Ovary (tissue), 9 donors: Measurements from ENCODE around the gene YBX1. TPM values are rescaled to one million over a fixed set of nuclear protein-coding genes. Genes with fewer than 3 reads are reported as not detected.

Experiments
- DNase-seq, 5 donors: peaks; one replicate each; pipeline ENCODE4 v3.0.0-alpha.2; 2019 to 2020
- H3K27ac ChIP-seq, 2 donors: fragments of 200-600 bp; one replicate each; pipeline versions ENCODE4 v1.5.1 to v1.8.0; 2019 to 2022
- H3K27me3 ChIP-seq: fragments of 200-600 bp; one replicate; pipeline ENCODE4 v1.8.0; 2022
- H3K36me3 ChIP-seq: fragments of 200-600 bp; sonication (generic); one replicate; pipeline ENCODE4 v1.5.1; 2019
- H3K4me1 ChIP-seq: one replicate; pipeline ENCODE4 v1.8.1; 2013; ENCODE audit warnings: mild to moderate bottlenecking, moderate library complexity; ENCODE audit not compliant: insufficient read depth
- H3K4me3 ChIP-seq: fragments of 200-600 bp; sonication (generic); one replicate; pipeline ENCODE4 v1.5.1; 2017
- H3K9me3 ChIP-seq, 2 donors: fragments of 200-600 bp in 1 of 2; sonication (generic) in 1 of 2; one replicate each; pipeline versions ENCODE4 v1.5.1 to v1.8.1; 2013 to 2019; ENCODE audit warnings: mild to moderate bottlenecking in 1 of 2, moderate library complexity in 1 of 2
- CTCF ChIP-seq, 3 donors: fragments of 450-650 bp in 2 of 3; fragments of 200-600 bp in 1 of 3; IDR thresholded peaks; one replicate each; pipeline versions ENCODE4 v1.5.1 to v1.8.0; 2016 to 2022; ENCODE audit warnings: antibody characterized with exemption in 3 of 3, mild to moderate bottlenecking in 1 of 3
- EP300 ChIP-seq: sonication (generic); formaldehyde crosslinking; IDR thresholded peaks from one replicate; pipeline ENCODE4 v1.6.1; 2017; ENCODE audit warnings: antibody characterized with exemption
- POLR2A ChIP-seq: fragments of 450-650 bp; IDR thresholded peaks from one replicate; pipeline ENCODE4 v1.6.1; 2017; ENCODE audit warnings: antibody characterized with exemption, mild to moderate bottlenecking, moderate library complexity
- whole genome bisulfite sequencing, 3 donors: extraction: QIAGEN DNeasy Blood & Tissue Kit in 1 of 3; methylation state at CpG; one replicate each; pipeline versions ENCODE4 v1.1.5 to v1.1.7; 2013 to 2017; 5-methylcytosine and 5-hydroxymethylcytosine counted together
- intact Hi-C, 4 donors: fragments of 100-400 bp; cut with DNase I; formaldehyde crosslinking; loops; one replicate each; pipeline versions ENCODE4 v1.11.0 to v1.15.1; 2022 to 2023
- polyA plus RNA-seq, 2 donors: library from polyadenylated mRNA; stranded (reverse); fragments of 200-250 nt in 1 of 2; fragments of 350-450 nt in 1 of 2; fragmentation: Illumina TruSeq in 1 of 2; extraction: RNeasy Lipid Tissue Mini Kit (QIAGEN cat#74804) in 1 of 2; gene quantifications; one replicate each; pipeline ENCODE4 v1.2.3, GENCODE V29; 2013 to 2014
- total RNA-seq, 7 donors: library from RNA; depleted of rRNA in 2 of 7; stranded (reverse); fragments of >200 nt in 2 of 7; fragmentation: NEBNext Ultra II Directional in 3 of 7; extraction: Animal tissue kit (Norgen Biotek cat#: 25700) in 3 of 7; gene quantifications; one replicate each; pipeline versions ENCODE4 v1.1.0 to v1.2.4, GENCODE V29; 2016 to 2023
- donor health status: DM: no; HTN: no; CAD: no; lungs with moderate emphysema.
- donor health status: DM: no; HTN: no; CAD: no.
- donor health status: Bipolar disorder and iron deficiency.
- donor health status: DM: yes; HTN: yes; CAD: no.
- donor health status: DM: no; HTN: no; CAD: no.
- donor health status: DM: yes; HTN: yes; CAD: no.

YBX1 gene
- total and polyA plus RNA-seq, 9 donors = 196 to 909 (median 381) TPM

- TF ChIP-seq CTCF (IDR thresholded peaks at IDR 0.05) (no peak), EP300 (no peak), POLR2A (no peak)
- H3K4me1 ChIP-seq = no peaks in the 10 kb centered on the region
- no peaks in the 10 kb centered on the region for H3K27me3 ChIP-seq
- no peaks in the 10 kb centered on the region for H3K36me3 ChIP-seq
- DNase-seq = no peak
- WGBS, 3 donors = 96 to 99% (median 98%) methylated on average over 6 of the region's 6 CpGs
- no peaks in the 10 kb centered on the region for H3K9me3 ChIP-seq
- H3K4me3 ChIP-seq = no peak overlapping the region
- intact Hi-C loops = no loop called here
- no peak overlapping the region for H3K27ac ChIP-seq
Measured at GRCh38 chr1:42752284-42752683, 70.1 kb downstream of the YBX1 start.

GRCh38 chr1:42753070-42753469 is 70.9 kb downstream of the YBX1 start:
- Histone ChIP-seq H3K27me3 (no peaks in the 10 kb centered on the region), H3K4me3 (no peak overlapping the region), H3K27ac (no peak overlapping the region), H3K4me1 (no peaks in the 10 kb centered on the region), H3K36me3 (no peaks in the 10 kb centered on the region), H3K9me3 (no peaks in the 10 kb centered on the region)
- no peak for DNase-seq
- intact Hi-C loops = no loop called here
- TF ChIP-seq POLR2A (no peak), CTCF (IDR thresholded peaks at IDR 0.05) (no peak)
- WGBS, 3 donors = 77 to 88% (median 81%) methylated on average over 1 of the region's 1 CpG

Other genes starting within 250 kb of the YBX1 start
- gene ZMYND12, start 226.4 kb upstream of the YBX1 start, total RNA-seq = 10 to 100 TPM in 1 of 7 donors, 1 to 10 TPM in 5, under 1 TPM in 1; 0.72 to 11.5 (median 2.3) TPM
- 1 to 10 TPM; 3.7 to 4.8 TPM for gene ZMYND12, start 226.4 kb upstream of the YBX1 start, polyA plus RNA-seq
- gene PPCS, start 225.9 kb upstream of the YBX1 start, total RNA-seq = 10 to 100 TPM; 33.3 to 59.1 (median 50.6) TPM
- gene PPCS, start 225.9 kb upstream of the YBX1 start, polyA plus RNA-seq = 10 to 100 TPM; 65.9 to 89.0 TPM
- gene CCDC30, start 219.1 kb upstream of the YBX1 start, total RNA-seq = 10 to 100 TPM in 1 of 7 donors, 1 to 10 TPM in 6; 5.2 to 11.7 (median 7.2) TPM
- gene CCDC30, start 219.1 kb upstream of the YBX1 start, polyA plus RNA-seq = 1 to 10 TPM; 3.8 to 4.3 TPM
- 10 to 100 TPM; 23.1 to 32.8 (median 26.4) TPM for gene PPIH, start 24.0 kb upstream of the YBX1 start, total RNA-seq
- 10 to 100 TPM; 32.1 to 49.1 TPM for gene PPIH, start 24.0 kb upstream of the YBX1 start, polyA plus RNA-seq
- gene CLDN19, start 57.8 kb downstream of the YBX1 start, total RNA-seq = under 1 TPM in 2 of 7 donors, not detected in 5; 0.24 to 0.52 TPM
- gene CLDN19, start 57.8 kb downstream of the YBX1 start, polyA plus RNA-seq = under 1 TPM in 1 of 2 donors, not detected in 1; 0.07 TPM
- gene P3H1, start 84.6 kb downstream of the YBX1 start, total RNA-seq = 10 to 100 TPM; 22.5 to 47.0 (median 39.4) TPM
- 10 to 100 TPM; 33.2 to 40.7 TPM for gene P3H1, start 84.6 kb downstream of the YBX1 start, polyA plus RNA-seq
- gene C1orf50, start 84.8 kb downstream of the YBX1 start, total RNA-seq = 10 to 100 TPM in 1 of 7 donors, 1 to 10 TPM in 6; 1.3 to 10.1 (median 5.8) TPM
- gene C1orf50, start 84.8 kb downstream of the YBX1 start, polyA plus RNA-seq = 10 to 100 TPM in 1 of 2 donors, 1 to 10 TPM in 1; 3.7 to 13.6 TPM
- under 1 TPM in 4 of 7 donors, not detected in 3; 0.12 to 0.62 (median 0.55) TPM for gene TMEM269, start 102.6 kb downstream of the YBX1 start, total RNA-seq
- gene TMEM269, start 102.6 kb downstream of the YBX1 start, polyA plus RNA-seq = under 1 TPM; 0.07 TPM
- 10 to 100 TPM in 1 of 7 donors, 1 to 10 TPM in 6; 3.2 to 10.6 (median 7.7) TPM for gene ERMAP, start 134.7 kb downstream of the YBX1 start, total RNA-seq
- 10 to 100 TPM in 1 of 2 donors, 1 to 10 TPM in 1; 5.0 to 12.8 TPM for gene ERMAP, start 134.7 kb downstream of the YBX1 start, polyA plus RNA-seq
- gene SVBP, start 135.0 kb downstream of the YBX1 start, total RNA-seq = 10 to 100 TPM; 20.8 to 56.6 (median 30.3) TPM
- gene SVBP, start 135.0 kb downstream of the YBX1 start, polyA plus RNA-seq = 10 to 100 TPM; 39.6 to 45.6 TPM
- gene ZNF691, start 164.2 kb downstream of the YBX1 start, total RNA-seq = 10 to 100 TPM in 6 of 7 donors, 1 to 10 TPM in 1; 7.9 to 13.4 (median 12.1) TPM
- gene ZNF691, start 164.2 kb downstream of the YBX1 start, polyA plus RNA-seq = 10 to 100 TPM; 12.7 to 14.1 TPM